ENCODE results near the gene EFHC2.

Gene EFHC2

GRCh38 chrX:44343412-44344141 is at the start of gene EFHC2:
TSS of gene EFHC2 (minus strand) at chrX:44343672. CDS start at chrX:44343588, 84 bp downstream.
- TF ChIP-seq EZH2 (IDR thresholded peaks at IDR 0.05) (no peak), FOXP2 (optimal IDR thresholded peaks at IDR 0.05; ENCODE audit: control extremely low read depth, extremely low read length, insufficient read depth) (no peak), POLR2AphosphoS5 (IDR thresholded peaks at IDR 0.05; ENCODE audit: borderline replicate concordance, low read depth, low read length) (no peak)
- no peak within 1 kb of the TSS for H3K9ac ChIP-seq (ENCODE audit: insufficient read length)
- H3K4me3 ChIP-seq: no peak within 1 kb of the TSS
- no peak for DNase-seq (ENCODE audit: low read depth, low spot score)
- H3K27ac ChIP-seq: no peak within 1 kb of the TSS
- no peaks in the 10 kb centered on the region for H3K36me3 ChIP-seq (ENCODE audit: insufficient read depth, low read length)
- no peaks in the 10 kb centered on the region for H3K9me3 ChIP-seq (ENCODE audit: low read depth, low read length)

GRCh38 chrX:44392767-44393166 is 49.3 kb upstream of the EFHC2 start:
- Histone ChIP-seq H3K36me3 (ENCODE audit: insufficient read depth, low read length) (no peaks in the 10 kb centered on the region), H3K9me3 (ENCODE audit: low read depth, low read length) (no peaks in the 10 kb centered on the region), H3K9ac (ENCODE audit: insufficient read length) (no peak overlapping the region), H3K4me3 (no peak overlapping the region), H3K27ac (no peak overlapping the region)
- TF ChIP-seq EZH2 (IDR thresholded peaks at IDR 0.05) (no peak), POLR2AphosphoS5 (IDR thresholded peaks at IDR 0.05; ENCODE audit: borderline replicate concordance, low read depth, low read length) (no peak), FOXP2 (optimal IDR thresholded peaks at IDR 0.05; ENCODE audit: control extremely low read depth, extremely low read length, insufficient read depth) (no peak)
- DNase-seq (ENCODE audit: low read depth, low spot score): no peak

GRCh38 chrX:44384688-44385338 is 41.3 kb upstream of the EFHC2 start:
- Histone ChIP-seq H3K36me3 (ENCODE audit: insufficient read depth, low read length) (no peaks in the 10 kb centered on the region), H3K9ac (ENCODE audit: insufficient read length) (no peak overlapping the region), H3K4me3 (no peak overlapping the region), H3K27ac (no peak overlapping the region), H3K9me3 (ENCODE audit: low read depth, low read length) (no peaks in the 10 kb centered on the region)
- TF ChIP-seq FOXP2 (optimal IDR thresholded peaks at IDR 0.05; ENCODE audit: control extremely low read depth, extremely low read length, insufficient read depth) (no peak), EZH2 (IDR thresholded peaks at IDR 0.05) (no peak), POLR2AphosphoS5 (IDR thresholded peaks at IDR 0.05; ENCODE audit: borderline replicate concordance, low read depth, low read length) (no peak)
- no peak for DNase-seq (ENCODE audit: low read depth, low spot score)

- no peaks in the 10 kb centered on the region for H3K9me3 ChIP-seq (ENCODE audit: low read depth, low read length)
- no peak for DNase-seq (ENCODE audit: low read depth, low spot score)
- no peak overlapping the region for H3K27ac ChIP-seq
- H3K4me3 ChIP-seq: no peak overlapping the region
- H3K9ac ChIP-seq (ENCODE audit: insufficient read length): no peak overlapping the region
- H3K36me3 ChIP-seq (ENCODE audit: insufficient read depth, low read length): no peaks in the 10 kb centered on the region
- no peak for TF ChIP-seq FOXP2 (optimal IDR thresholded peaks at IDR 0.05; ENCODE audit: control extremely low read depth, extremely low read length, insufficient read depth)
- TF ChIP-seq POLR2AphosphoS5 (IDR thresholded peaks at IDR 0.05; ENCODE audit: borderline replicate concordance, low read depth, low read length): no peak
Observed at GRCh38 chrX:44382871-44383270, 39.4 kb upstream of the EFHC2 start.

- no peak for DNase-seq (ENCODE audit: low read depth, low spot score)
- TF ChIP-seq POLR2AphosphoS5 (IDR thresholded peaks at IDR 0.05; ENCODE audit: borderline replicate concordance, low read depth, low read length) (no peak), FOXP2 (optimal IDR thresholded peaks at IDR 0.05; ENCODE audit: control extremely low read depth, extremely low read length, insufficient read depth) (no peak), EZH2 (IDR thresholded peaks at IDR 0.05) (no peak)
- no peak overlapping the region for H3K4me3 ChIP-seq
- H3K9me3 ChIP-seq (ENCODE audit: low read depth, low read length): no peaks in the 10 kb centered on the region
- H3K36me3 ChIP-seq (ENCODE audit: insufficient read depth, low read length): no peaks in the 10 kb centered on the region
- no peak overlapping the region for H3K27ac ChIP-seq
- no peak overlapping the region for H3K9ac ChIP-seq (ENCODE audit: insufficient read length)
Observed at GRCh38 chrX:44352758-44353157, 9.3 kb upstream of the EFHC2 start.

- DNase-seq (ENCODE audit: low read depth, low spot score): no peak
- TF ChIP-seq POLR2AphosphoS5 (IDR thresholded peaks at IDR 0.05; ENCODE audit: borderline replicate concordance, low read depth, low read length): no peak
- no peak for TF ChIP-seq FOXP2 (optimal IDR thresholded peaks at IDR 0.05; ENCODE audit: control extremely low read depth, extremely low read length, insufficient read depth)
Observed at GRCh38 chrX:44349561-44349960, 6.1 kb upstream of the EFHC2 start.

GRCh38 chrX:44344687-44345086 is 1.2 kb upstream of the EFHC2 start:
- Histone ChIP-seq H3K9ac (ENCODE audit: insufficient read length) (no peak overlapping the region), H3K4me3 (no peak overlapping the region), H3K36me3 (ENCODE audit: insufficient read depth, low read length) (no peaks in the 10 kb centered on the region), H3K9me3 (ENCODE audit: low read depth, low read length) (no peaks in the 10 kb centered on the region), H3K27ac (no peak overlapping the region)
- TF ChIP-seq POLR2AphosphoS5 (IDR thresholded peaks at IDR 0.05; ENCODE audit: borderline replicate concordance, low read depth, low read length): no peak
- TF ChIP-seq FOXP2 (optimal IDR thresholded peaks at IDR 0.05; ENCODE audit: control extremely low read depth, extremely low read length, insufficient read depth): no peak
- TF ChIP-seq EZH2 (IDR thresholded peaks at IDR 0.05): no peak
- DNase-seq (ENCODE audit: low read depth, low spot score): no peak

More at GRCh38 chrX:44349561-44349960, 6.1 kb upstream of the EFHC2 start:
- no peaks in the 10 kb centered on the region for H3K36me3 ChIP-seq (ENCODE audit: insufficient read depth, low read length)
- no peak overlapping the region for H3K27ac ChIP-seq
- H3K4me3 ChIP-seq: no peak overlapping the region
- H3K9ac ChIP-seq (ENCODE audit: insufficient read length): no peak overlapping the region
- H3K9me3 ChIP-seq (ENCODE audit: low read depth, low read length): no peaks in the 10 kb centered on the region

GRCh38 chrX:44344194-44344593 is 722 bp upstream of the EFHC2 start:
- H3K27ac ChIP-seq: no peak overlapping the region
- DNase-seq (ENCODE audit: low read depth, low spot score): no peak
- H3K9me3 ChIP-seq (ENCODE audit: low read depth, low read length): no peaks in the 10 kb centered on the region
- no peak overlapping the region for H3K4me3 ChIP-seq
- H3K36me3 ChIP-seq (ENCODE audit: insufficient read depth, low read length): no peaks in the 10 kb centered on the region
- no peak overlapping the region for H3K9ac ChIP-seq (ENCODE audit: insufficient read length)
- no peak for TF ChIP-seq FOXP2 (optimal IDR thresholded peaks at IDR 0.05; ENCODE audit: control extremely low read depth, extremely low read length, insufficient read depth)
- no peak for TF ChIP-seq POLR2AphosphoS5 (IDR thresholded peaks at IDR 0.05; ENCODE audit: borderline replicate concordance, low read depth, low read length)
